GM12878 (cell line): ENCODE data around the gene POU3F2. TPM values are rescaled to one million over a fixed set of nuclear protein-coding genes. Genes with fewer than 3 reads are reported as not detected.

ENCODE experiments used
- ATAC-seq: fragments of 200-7000 bp; cut with Tn5 transposase; 3 replicates; pipeline ENCODE4 v1.9.1; 2020; ENCODE audit warnings: mild to moderate bottlenecking, moderate library complexity
- BruUV-seq: library from RNA; stranded (reverse); fragments of 400-500 nt; replicated peaks from 2 replicates; lab custom pipeline; 2021; lab: Mats Ljungman, UMichigan
- CTCF ChIA-PET: fragments of 300-600 bp; sonication (Branson Sonifier 250); formaldehyde crosslinking; extraction: SDS; loops from one replicate; lab custom pipeline; 2021; ENCODE audit warnings: inconsistent platforms; lab: Yijun Ruan, JAX
- POLR2A ChIA-PET: fragments of 350-600 bp; formaldehyde crosslinking; extraction: SDS; loops from one replicate; lab custom pipeline; 2021; ENCODE audit warnings: inconsistent platforms; lab: Charles Lee
- RAD21 ChIA-PET: fragments of 300-600 bp; sonication (Branson Sonifier 250); formaldehyde crosslinking; loops from one replicate; lab custom pipeline; 2023; ENCODE audit warnings: antibody characterized with exemption; ENCODE audit not compliant: unreplicated experiment; lab: Charles Lee
- SMC1A ChIA-PET: fragments of 300-600 bp; sonication (Branson Sonifier 250); formaldehyde crosslinking; loops from one replicate; lab custom pipeline; 2023; ENCODE audit not compliant: unreplicated experiment, uncharacterized antibody; lab: Charles Lee
- DNase-seq: peaks from one replicate; pipeline ENCODE4 v3.0.0-alpha.2; 2011; ENCODE audit warnings: low read depth, low spot score
- FAIRE-seq: peaks from 3 replicates; lab custom pipeline; 2011; peaks lifted over from hg19 to GRCh38; lab: Jason Lieb, UNC
- H2AFZ ChIP-seq: 2 replicates; pipeline ENCODE4 v1.6.0; 2011; ENCODE audit warnings: low read depth, low read length, control low read depth; ENCODE audit not compliant: control insufficient read depth
- H3K27ac ChIP-seq: 2 replicates; pipeline ENCODE4 v1.5.1; 2011; ENCODE audit warnings: control low read depth; ENCODE audit not compliant: control insufficient read depth, insufficient read depth
- H3K27me3 ChIP-seq, 2 experiments: replicated peaks in 1 of 2; 2 replicates each; pipeline versions ENCODE4 v1.6.0 to v1.6.1; 2011; ENCODE audit warnings: low read length in 1 of 2; ENCODE audit not compliant: control insufficient read depth in 2 of 2, insufficient read depth in 2 of 2
- H3K36me3 ChIP-seq, 2 experiments: 2 replicates each; pipeline ENCODE4 v1.5.1; 2011; ENCODE audit warnings: low read length in 1 of 2; ENCODE audit not compliant: control insufficient read depth in 2 of 2, insufficient read depth in 2 of 2
- H3K4me1 ChIP-seq: 2 replicates; pipeline ENCODE4 v1.6.1; 2011; ENCODE audit warnings: mild to moderate bottlenecking, low read length, moderate library complexity, mixed read lengths; ENCODE audit not compliant: control insufficient read depth, insufficient read depth
- H3K4me2 ChIP-seq: 2 replicates; pipeline ENCODE4 v1.6.0; 2011; ENCODE audit warnings: control low read depth; ENCODE audit not compliant: control insufficient read depth, insufficient read depth
- H3K4me3 ChIP-seq: fragments of 200-600 bp; sonication (generic); 2 replicates; pipeline ENCODE4 v1.5.1; 2016
- H3K79me2 ChIP-seq: 2 replicates; pipeline ENCODE4 v1.6.0; 2011; ENCODE audit warnings: low read length; ENCODE audit not compliant: control insufficient read depth, insufficient read depth
- H3K9ac ChIP-seq: 2 replicates; pipeline ENCODE4 v1.8.0; 2011; ENCODE audit warnings: low read length, control low read depth, mixed read lengths; ENCODE audit not compliant: control insufficient read depth, insufficient read depth
- H3K9me3 ChIP-seq: replicated peaks from 3 replicates; pipeline ENCODE4 v1.5.1; 2011; ENCODE audit warnings: mild to moderate bottlenecking, low read length; ENCODE audit not compliant: control insufficient read depth, insufficient read depth
- H4K20me1 ChIP-seq: 2 replicates; pipeline ENCODE4 v1.6.0; 2011; ENCODE audit not compliant: control insufficient read depth, insufficient read depth
- CREM ChIP-seq: IDR thresholded peaks from 2 replicates; pipeline ENCODE4 v1.6.1; 2014; ENCODE audit warnings: antibody characterized with exemption, low read depth
- NFIC ChIP-seq: IDR thresholded peaks from 2 replicates; pipeline ENCODE4 v1.6.1; 2012; ENCODE audit warnings: low read depth, mild to moderate bottlenecking, inconsistent platforms, low read length, moderate library complexity
- SUZ12 ChIP-seq: fragments of 200-600 bp; sonication (generic); IDR thresholded peaks from one replicate; pipeline ENCODE4 v1.6.1; 2018; ENCODE audit warnings: antibody characterized with exemption, mild to moderate bottlenecking; ENCODE audit not compliant: unreplicated experiment
- WGBS: methylation state at CpG from one replicate; pipeline ENCODE4 v1.1.6; 2016; ENCODE audit warnings: low lambda C conversion rate; ENCODE audit not compliant: insufficient replicate concordance, insufficient coverage; ENCODE audit errors: missing lambda C conversion rate; 5-methylcytosine and 5-hydroxymethylcytosine counted together
- in situ Hi-C: fragments of 300-500 bp; cut with MboI; formaldehyde crosslinking; loops from 9 replicates; pipeline ENCODE4 v1.14.3; 2018; ENCODE audit warnings: mixed read lengths
- intact Hi-C: fragments of 100-400 bp; cut with micrococcal nuclease; formaldehyde crosslinking; loops from one replicate; pipeline ENCODE4 v1.14.2; 2022; ENCODE audit not compliant: unreplicated experiment
- polyA plus RNA-seq, 11 experiments: library from polyadenylated mRNA; depleted of rRNA in 4 of 11; unstranded in 6 of 11; stranded (reverse) in 5 of 11; fragments of >200 nt; fragmentation: Nextera tagmentation in 4 of 11; fragmentation: Illumina TruSeq in 1 of 11; extraction: Ambion mirVana in 4 of 11; extraction: Trizol in 1 of 11; gene quantifications; 1 replicate in 1 of 11; 2 replicates in 10 of 11; pipeline versions ENCODE4 v1.2.1 to v1.2.3, GENCODE V29; 2011 to 2016; ENCODE audit warnings: inconsistent platforms in 2 of 11, missing spikeins in 2 of 11, low read depth in 1 of 11
- total RNA-seq, 4 experiments: library from RNA; depleted of rRNA in 3 of 4; stranded (reverse); fragments of >200 nt in 3 of 4; fragmentation: Illumina TruSeq in 1 of 4; extraction: Trizol in 1 of 4; gene quantifications; 2 replicates each; pipeline versions ENCODE4 v1.2.1 to v1.2.3, GENCODE V29; 2013 to 2021

Gene POU3F2
- total and polyA plus RNA-seq, 10 of the 15 experiments (the other 5 are each of a cell fraction or from before 2014, with no cell fraction given) = not detected

DNA sequence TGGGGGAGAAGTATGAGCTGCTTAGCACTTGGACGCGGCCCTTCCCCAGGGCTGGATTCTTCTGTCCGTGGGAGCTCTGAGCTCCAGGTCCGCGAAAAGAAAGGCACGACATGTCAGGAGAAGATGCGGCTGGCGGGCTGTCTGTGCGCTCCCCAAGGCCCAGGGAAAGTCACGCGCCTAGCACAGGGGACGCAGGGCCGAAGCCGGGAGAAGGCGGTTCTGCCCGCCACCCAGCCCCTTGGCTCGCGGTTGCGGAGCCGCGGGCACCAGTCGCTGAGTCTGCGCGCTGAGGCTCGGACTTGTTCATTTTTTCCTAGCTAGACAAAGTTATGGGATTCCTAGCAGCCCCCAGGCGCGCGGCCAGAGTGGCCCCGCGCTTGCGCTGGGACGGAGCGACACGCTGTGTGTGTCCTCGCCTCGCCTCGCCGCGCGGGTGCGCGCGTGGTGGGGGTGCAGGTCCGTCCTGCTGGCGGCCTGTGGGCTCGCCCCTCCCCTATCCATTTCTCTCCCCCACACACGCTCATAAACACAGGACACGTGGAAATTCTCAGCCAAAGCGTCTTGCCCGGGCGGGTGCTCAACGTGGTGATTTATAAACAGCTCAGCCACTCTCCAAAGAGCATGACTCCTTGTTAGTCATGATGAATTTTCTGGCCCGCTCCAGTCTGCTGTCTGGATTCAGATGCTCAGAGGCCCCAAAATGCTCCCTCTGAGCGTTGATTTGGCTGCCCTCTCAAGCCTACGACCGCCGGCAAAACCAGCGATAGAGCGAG is 1.9 kb upstream of the POU3F2 start:
- WGBS = 54% methylated on average over 54 of the region's 59 CpGs
- no peak for DNase-seq
- ChIA-PET RAD21 (no interaction called here), CTCF (no interaction called here), POLR2A (no interaction called here), SMC1A (no interaction called here)
- H3K4me1 ChIP-seq = no peaks in the 10 kb centered on the region
- H3K9me3 ChIP-seq = no peaks in the 10 kb centered on the region; the same call in 2 of the 3 replicates
- FAIRE-seq = no peak
- H2AFZ ChIP-seq = no peak overlapping the region
- no peaks in the 10 kb centered on the region for H4K20me1 ChIP-seq
- intact Hi-C loops = no loop called here
- H3K27me3 ChIP-seq = peaks cover 20 to 47% of the 10 kb centered on the region in 2 experiments
- BruUV-seq = no TSS peak
- no peak overlapping the region for H3K9ac ChIP-seq
- TF ChIP-seq SUZ12 = peak; percentile 35
- no peak for TF ChIP-seq NFIC
- H3K27ac ChIP-seq = no peak overlapping the region
- in situ Hi-C loops = no loop called here
- H3K4me3 ChIP-seq = no peak overlapping the region
- H3K36me3 ChIP-seq = no peaks in the 10 kb centered on the region
- no peak overlapping the region for H3K4me2 ChIP-seq
- no peaks in the 10 kb centered on the region for H3K79me2 ChIP-seq
- no peak for ATAC-seq

- ChIA-PET SMC1A (no interaction called here), CTCF (no interaction called here), POLR2A (no interaction called here), RAD21 (no interaction called here)
- BruUV-seq = no TSS peak
- in situ Hi-C loops = no loop called here
- Histone ChIP-seq H3K27ac (no peak overlapping the region), H3K79me2 (no peaks in the 10 kb centered on the region), H3K27me3 (peaks cover 18 to 45% of the 10 kb centered on the region in 2 experiments), H3K4me2 (peak overlapping the region; percentile 84; the same call in 1 of the 2 replicates), H2AFZ (no peak overlapping the region), H3K36me3 (no peaks in the 10 kb centered on the region), H3K9ac (no peak overlapping the region), H4K20me1 (no peaks in the 10 kb centered on the region), H3K4me1 (no peaks in the 10 kb centered on the region), H3K9me3 (no peaks in the 10 kb centered on the region; the same call in 2 of the 3 replicates), H3K4me3 (peak overlapping the region; percentile 64; the same call in 1 of the 2 replicates)
- 49% methylated on average over 24 of the region's 26 CpGs for WGBS
- TF ChIP-seq CREM = no peak
- ATAC-seq (peak; percentile 25; the same call in 2 of the 3 replicates), FAIRE-seq (no peak), DNase-seq (no peak)
- intact Hi-C loops = no loop called here
Measured at GRCh38 chr6:98833057-98833306, 1.4 kb upstream of the POU3F2 start.
